Measurements from ENCODE around the gene NRG2.

DNA sequence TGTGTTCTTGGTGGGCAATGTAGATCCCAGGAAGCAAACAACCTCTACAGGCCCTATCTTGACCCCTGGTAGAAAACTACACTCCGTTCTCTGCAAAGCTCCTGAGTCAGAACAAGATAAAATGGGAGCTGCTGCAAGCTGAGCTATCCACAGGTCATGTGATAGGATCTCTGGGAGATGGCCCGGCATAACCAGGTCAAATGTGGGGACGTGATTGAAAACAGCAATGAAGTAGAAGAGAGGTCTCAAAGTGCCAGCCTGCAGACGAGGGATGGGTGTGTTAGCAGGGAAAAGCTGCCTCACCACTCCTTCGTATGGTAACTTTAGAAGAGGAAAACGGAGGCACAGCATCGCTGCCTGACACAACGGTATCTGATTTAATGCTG lies 25.0 kb downstream of the NRG2 start:
- TF ChIP-seq, protein P1, sequence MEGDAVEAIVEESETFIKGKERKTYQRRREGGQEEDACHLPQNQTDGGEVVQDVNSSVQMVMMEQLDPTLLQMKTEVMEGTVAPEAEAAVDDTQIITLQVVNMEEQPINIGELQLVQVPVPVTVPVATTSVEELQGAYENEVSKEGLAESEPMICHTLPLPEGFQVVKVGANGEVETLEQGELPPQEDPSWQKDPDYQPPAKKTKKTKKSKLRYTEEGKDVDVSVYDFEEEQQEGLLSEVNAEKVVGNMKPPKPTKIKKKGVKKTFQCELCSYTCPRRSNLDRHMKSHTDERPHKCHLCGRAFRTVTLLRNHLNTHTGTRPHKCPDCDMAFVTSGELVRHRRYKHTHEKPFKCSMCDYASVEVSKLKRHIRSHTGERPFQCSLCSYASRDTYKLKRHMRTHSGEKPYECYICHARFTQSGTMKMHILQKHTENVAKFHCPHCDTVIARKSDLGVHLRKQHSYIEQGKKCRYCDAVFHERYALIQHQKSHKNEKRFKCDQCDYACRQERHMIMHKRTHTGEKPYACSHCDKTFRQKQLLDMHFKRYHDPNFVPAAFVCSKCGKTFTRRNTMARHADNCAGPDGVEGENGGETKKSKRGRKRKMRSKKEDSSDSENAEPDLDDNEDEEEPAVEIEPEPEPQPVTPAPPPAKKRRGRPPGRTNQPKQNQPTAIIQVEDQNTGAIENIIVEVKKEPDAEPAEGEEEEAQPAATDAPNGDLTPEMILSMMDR (IDR thresholded peaks at IDR 0.05; ENCODE audit: insufficient read depth, low read length): no peak
- TF ChIP-seq POLR2AphosphoS5 (IDR thresholded peaks at IDR 0.05; ENCODE audit: low read depth): no peak
- TF ChIP-seq, protein P2, sequence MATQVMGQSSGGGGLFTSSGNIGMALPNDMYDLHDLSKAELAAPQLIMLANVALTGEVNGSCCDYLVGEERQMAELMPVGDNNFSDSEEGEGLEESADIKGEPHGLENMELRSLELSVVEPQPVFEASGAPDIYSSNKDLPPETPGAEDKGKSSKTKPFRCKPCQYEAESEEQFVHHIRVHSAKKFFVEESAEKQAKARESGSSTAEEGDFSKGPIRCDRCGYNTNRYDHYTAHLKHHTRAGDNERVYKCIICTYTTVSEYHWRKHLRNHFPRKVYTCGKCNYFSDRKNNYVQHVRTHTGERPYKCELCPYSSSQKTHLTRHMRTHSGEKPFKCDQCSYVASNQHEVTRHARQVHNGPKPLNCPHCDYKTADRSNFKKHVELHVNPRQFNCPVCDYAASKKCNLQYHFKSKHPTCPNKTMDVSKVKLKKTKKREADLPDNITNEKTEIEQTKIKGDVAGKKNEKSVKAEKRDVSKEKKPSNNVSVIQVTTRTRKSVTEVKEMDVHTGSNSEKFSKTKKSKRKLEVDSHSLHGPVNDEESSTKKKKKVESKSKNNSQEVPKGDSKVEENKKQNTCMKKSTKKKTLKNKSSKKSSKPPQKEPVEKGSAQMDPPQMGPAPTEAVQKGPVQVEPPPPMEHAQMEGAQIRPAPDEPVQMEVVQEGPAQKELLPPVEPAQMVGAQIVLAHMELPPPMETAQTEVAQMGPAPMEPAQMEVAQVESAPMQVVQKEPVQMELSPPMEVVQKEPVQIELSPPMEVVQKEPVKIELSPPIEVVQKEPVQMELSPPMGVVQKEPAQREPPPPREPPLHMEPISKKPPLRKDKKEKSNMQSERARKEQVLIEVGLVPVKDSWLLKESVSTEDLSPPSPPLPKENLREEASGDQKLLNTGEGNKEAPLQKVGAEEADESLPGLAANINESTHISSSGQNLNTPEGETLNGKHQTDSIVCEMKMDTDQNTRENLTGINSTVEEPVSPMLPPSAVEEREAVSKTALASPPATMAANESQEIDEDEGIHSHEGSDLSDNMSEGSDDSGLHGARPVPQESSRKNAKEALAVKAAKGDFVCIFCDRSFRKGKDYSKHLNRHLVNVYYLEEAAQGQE (IDR thresholded peaks at IDR 0.05; ENCODE audit: insufficient replicate concordance, low read depth): no peak

Data from HL-60 (cell line).